NCI-H1694 treated with DMSO at 0.1 percent for 48 hours (cell line): Measurements from ENCODE around the gene TPK1.
"Not testable (repeated sequence)": the region's sequence is repeated elsewhere in the genome, so short reads cannot be mapped to it uniquely, and the experiment has no call there.

Source experiments
- DNase-seq: peaks from one replicate; lab custom pipeline; 2025; lab: John Stamatoyannopoulos, UW

The TPK1 gene

DNA sequence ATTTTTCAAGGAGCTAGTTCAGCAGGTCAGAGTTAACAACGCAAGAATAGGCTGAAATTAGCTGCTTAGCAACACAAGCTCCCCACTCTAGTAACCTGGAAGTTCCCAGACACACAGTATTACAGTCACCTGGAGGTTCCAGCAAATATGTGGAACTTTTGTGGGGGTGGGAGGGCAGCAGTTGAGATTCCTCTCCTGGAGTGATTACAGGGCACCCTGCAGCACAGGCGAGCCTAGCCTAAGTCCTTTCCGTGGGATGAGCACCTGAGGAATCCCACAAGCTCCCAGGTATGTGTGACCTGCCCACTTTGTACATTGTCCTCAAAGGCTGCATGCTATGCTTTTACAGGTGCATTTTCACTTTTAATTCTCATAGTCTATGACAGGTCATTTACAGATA, 13.6 kb downstream of the TPK1 start:
- no peak for DNase-seq

DNA sequence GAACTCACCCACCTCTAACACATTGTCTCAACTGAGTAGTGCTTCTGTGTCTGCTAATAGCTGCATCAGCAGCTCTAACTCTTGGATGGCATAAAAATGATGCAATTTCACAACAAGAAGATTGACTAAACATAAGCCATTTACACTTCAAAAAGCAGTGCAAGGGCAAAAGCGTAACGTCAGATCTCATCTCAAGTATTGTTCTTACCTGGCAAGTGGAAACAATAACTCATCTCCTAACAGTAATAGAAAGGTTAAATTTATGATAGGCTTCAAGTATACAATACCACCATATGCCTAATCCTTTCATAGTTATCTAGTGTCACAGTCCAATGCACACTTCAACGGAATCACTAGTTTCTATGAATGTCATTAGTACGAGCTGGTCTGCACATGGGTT, 14.8 kb downstream of the TPK1 start:
- DNase-seq: peak; percentile 22

DNA sequence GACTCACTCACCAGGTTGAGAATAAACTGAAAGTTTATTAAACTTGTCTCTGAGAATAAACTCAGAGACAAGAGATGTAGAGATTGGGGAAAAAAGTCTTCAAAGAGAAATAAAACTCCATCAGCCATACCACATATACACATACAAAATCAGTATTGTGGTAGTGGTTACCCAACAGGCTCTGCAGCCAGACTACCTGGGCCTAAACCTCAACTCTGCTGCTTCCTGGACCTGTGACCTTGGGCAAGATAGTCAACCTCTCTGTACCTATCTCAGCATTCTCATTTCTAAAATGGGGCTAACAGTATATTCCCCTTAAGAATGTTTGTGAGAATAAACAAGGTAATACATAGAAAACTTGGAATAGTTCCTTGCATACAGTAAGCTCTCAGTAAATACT, 15.3 kb downstream of the TPK1 start:
- no peak for DNase-seq

DNA sequence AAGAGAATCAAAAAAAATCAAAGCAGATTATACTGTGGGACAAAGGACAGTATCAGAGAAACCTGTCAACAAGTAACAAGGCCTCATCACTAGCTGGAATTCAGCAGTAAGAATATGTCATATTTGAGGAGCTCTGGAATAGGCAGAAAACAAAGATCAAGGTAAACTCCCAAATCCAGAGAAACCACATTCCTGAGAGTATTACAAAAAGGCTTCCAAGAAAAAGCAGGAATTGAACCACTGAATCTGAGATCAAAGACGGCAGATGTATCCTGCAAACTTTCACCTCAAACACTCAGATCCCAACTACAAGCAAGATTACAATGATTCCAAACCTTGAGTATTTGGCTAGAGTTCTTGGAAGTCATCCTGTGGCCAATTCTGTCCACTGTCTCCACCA, 16.3 kb downstream of the TPK1 start:
- DNase-seq: no peak

DNA sequence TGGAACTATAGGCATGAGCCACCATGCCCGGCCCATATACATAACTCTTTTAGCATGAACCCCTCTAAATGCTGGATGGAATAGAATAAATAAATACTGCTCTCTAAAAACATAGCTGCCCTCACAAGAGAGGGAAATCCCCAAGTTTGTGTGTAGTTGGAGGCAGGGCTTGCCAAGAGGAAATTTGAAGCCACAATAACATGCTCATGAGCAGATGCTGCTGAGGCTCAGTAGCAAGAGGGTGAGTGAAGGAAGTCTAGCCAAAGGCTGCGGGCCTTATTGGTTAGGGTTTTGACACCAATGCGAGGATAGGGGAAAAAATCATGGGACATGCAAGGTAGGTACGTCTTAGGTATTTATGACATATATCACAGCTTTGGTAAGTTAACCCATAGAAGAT, 17.3 kb downstream of the TPK1 start:
- DNase-seq: no peak

DNA sequence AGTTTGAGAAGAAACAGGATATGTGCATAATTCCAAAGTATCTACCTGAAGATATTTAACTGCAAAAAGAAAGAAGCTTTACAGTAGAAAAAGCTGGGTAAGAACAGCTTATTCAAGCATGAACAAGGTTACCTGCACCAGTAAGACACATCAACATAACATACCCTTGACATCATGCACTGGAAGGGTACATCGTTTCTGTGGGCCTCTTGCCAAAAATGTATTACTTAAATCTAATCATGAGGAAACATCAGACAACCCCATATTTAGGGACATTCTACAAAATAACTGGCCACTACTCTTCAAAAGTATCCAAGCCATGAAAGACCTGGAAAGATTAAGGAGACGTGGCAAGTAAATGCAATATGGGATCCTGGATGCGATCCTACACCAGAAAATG, 18.9 kb downstream of the TPK1 start:
- no peak for DNase-seq

DNA sequence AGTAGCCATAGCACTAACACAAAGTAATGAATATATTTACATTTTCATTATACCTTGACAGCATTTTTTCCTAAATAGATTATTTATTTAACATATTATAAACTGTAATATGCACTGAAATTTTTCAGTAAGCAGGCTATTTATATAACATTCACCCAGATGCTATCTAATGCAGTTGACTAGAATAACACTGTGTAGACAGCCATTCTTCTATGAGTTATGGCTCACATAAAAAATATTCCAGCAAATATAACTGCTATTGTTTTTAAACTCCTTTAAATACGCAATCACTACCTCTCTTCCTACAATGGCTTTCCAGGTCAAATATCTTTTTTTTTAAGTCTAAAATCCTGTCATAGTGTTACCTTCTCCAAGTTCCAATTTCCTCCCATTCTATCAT, 21.6 kb downstream of the TPK1 start:
- no peak for DNase-seq

DNA sequence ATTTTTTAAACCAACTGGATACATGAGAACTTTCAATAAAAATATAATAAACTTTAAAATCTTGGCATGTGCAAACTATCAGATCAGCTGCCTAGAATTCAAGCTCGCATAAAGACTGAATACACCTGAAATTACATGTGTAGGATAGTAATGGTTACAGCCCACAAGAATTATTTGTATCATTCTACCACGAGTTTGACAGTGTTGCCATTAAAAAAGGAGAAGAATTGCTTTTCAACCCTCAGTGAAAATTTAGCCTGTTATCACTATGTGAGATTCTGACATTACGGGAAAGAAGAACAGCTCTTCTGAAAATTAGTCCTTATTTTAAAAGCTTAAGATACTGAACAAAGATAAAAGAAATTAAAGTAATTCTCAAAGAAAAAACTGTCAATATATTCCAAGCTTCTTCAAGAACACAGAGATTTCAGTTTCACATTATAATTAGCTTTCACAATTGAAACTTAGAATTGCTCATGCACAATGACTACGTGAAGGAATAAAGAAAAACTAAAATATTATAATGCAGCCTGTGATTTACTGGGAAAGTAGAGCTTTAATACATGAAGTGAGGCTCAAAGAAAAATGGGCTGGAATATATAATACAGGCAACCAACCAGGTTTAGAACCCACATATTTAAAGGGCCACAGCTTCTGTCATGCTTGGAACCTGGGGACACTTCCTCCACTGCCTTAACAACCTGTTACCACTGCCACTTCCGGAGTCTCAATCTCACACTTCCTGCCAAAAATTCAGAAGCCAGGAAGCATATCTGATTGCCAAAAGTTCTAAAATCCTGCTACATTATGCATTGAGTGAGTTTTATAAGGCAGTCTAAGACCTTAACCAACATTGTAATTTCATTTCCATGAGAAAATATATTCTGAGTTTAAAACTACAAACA, 23.2 kb downstream of the TPK1 start:
- DNase-seq: no peak

DNA sequence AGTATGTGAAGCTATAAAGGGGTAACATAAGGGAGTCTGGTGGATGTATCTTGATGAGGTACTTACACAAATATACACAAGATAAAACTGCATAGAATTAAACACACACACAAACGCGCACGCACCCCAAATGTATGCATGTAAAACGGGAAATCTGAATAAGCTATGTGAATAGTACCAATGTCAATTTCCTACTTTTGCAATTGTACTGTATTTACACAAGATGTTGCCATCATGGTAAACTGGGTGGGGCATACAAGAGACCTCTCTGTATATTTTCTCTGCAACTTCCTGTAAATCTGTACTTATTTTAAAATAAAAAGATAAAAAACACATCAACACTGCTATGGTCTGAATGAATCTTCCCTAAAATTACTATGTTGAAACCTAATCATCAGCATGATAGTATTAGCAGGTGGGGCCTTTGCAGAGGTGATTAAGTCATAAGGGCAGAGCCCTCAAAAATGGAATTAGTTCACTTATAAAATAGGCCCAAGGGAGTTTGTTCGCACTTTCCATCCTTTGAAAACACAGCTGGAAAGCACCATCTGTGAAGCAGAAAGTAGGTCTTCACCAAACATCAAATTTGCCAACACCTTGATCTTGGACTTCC, 30.1 kb downstream of the TPK1 start:
- no peak for DNase-seq

DNA sequence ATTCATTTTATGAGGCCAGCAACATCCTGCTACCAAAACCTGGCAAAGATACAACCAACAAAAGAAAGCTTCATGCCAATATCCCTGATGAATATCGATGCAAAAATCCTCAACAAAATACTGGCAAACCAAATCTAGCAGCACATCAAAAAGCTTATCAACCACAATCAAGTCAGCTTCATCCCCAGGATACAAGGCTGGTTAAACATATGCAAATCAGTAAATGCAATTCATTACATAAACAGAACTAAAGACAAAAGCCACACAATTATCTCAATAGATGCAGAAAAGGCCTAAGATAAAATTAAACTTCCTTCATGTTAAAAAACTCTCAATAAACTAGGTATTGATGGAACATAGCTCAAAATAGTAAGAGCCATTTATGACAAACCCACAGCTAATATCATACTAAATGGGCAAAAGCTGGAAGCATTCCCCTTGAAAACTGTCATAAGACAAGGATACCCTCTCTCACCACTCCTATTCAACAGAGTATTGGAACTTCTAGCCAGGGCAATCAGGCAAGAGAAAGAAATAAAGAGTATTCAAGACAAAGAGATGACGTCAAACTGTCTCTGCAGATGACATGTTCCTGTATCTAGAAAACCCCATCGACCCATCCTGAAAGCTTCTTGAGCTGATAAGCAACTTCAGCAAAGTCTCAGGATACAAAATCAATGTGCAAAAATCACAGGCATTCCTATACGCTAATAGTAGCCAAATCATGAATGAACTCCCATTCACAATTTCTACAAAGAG, 35.0 kb downstream of the TPK1 start:
- not testable (repeated sequence) for DNase-seq

DNA sequence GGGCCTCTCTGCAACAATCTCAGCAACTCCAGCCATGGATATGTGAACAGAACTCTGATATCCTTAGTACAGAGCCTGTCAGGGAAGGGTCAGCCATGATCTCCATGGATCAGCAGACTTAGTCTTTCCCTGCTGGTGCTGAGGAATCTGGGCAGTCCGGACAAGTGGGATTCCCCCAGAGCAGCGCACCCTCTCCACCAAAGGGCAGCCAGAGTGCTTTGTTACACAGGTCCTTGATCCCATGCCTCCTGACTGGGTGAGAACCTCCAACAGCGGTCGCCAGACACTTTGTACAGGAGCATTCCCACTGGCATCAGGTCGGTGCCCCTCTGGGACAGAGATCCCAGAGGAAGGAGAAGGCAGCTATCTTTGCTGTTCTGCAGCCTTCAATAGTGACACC, 38.9 kb downstream of the TPK1 start:
- no peak for DNase-seq

DNA sequence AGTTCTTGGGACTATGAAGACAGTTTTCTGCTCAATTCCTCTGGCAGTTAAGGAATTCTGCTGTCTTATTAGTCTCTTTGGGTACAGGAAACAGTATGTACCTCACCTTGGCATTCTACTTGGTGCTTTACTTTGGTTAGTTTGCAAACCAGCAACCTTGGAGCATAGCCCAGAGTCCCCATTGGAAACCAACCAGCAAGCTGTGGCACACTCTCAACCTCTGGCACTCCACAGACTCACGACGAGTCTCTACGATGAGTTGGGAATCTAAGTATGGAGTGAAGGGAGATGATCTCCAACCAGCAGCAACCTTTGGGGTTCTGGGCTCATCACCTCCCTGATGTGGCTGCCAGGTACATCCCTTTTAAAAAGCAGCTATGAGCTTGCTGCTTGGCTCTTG, 43.8 kb downstream of the TPK1 start:
- no peak for DNase-seq

DNA sequence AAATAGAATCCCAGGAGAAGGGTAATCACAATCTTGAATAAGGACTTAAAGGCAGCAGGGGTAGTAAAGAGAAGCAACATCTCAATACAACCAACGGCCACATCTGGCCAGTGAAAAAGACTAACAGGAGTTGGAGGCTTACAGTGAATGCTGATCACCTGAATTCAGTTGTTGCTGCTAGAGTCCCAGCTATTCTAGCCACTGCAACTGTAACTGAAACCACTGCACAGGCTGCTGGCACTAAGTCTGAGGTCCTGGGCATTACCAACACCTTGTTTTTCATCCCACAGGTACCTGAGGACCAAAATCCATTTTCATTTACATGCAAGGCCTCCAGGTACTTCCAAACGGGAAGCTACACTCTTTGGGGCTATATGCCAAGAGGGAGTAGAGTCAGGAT, 44.4 kb downstream of the TPK1 start:
- no peak for DNase-seq

DNA sequence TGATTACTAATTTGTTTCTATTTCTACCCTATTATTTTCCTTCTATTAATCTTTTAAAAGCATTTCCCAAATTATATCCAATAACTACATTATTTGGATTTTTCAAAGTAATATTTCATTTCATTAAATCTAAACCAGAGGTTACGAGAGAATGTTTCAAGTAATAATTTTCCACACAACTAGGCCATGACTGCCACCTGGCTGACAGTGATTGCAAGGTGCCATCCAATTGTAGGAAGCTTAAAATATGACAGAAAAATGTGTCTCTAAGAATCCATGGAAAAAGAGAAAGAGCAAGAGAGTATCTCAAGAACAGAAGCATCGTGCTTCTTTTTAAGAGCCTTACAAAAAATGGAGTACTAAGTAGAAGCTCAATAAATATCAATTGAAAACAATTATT, 48.7 kb downstream of the TPK1 start:
- DNase-seq: peak; percentile 16

DNA sequence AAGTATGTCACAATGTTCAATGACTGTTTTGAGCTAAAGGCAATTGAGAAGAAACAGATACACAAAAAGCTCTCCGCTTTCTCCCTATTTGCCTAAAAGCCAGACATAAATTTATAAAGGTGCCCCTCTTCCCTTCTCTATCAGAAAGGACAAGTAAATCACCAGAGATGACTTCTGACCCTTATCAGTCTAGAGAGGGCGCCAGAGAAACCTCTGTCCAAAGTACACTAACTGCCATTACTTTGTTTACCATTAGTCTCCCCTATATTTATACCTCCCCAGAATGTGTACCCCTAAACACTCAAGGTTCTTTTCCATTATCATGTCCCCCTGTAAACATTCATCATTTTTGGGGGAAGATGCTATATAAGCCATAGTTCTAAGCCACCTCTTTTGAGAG, 49.3 kb downstream of the TPK1 start:
- no peak for DNase-seq

DNA sequence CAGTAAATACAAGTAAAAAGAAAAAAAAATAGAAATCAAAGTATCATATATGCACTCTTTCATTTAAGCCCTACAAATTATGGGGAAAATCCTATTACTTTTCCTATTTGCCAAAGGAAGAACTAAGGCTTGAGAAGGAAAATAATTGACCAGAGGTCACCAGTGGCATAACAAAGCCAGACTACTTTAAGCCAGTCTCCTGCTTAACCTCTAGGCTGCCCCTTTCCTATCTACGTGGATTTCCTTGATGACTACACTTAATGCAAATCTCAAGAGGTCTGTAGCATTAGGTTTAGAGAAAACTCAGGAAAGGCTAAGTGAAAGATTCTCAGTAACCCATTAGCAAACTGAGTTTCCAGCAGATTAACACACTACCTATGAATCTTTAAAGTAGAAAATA, 49.8 kb downstream of the TPK1 start:
- DNase-seq: no peak

DNA sequence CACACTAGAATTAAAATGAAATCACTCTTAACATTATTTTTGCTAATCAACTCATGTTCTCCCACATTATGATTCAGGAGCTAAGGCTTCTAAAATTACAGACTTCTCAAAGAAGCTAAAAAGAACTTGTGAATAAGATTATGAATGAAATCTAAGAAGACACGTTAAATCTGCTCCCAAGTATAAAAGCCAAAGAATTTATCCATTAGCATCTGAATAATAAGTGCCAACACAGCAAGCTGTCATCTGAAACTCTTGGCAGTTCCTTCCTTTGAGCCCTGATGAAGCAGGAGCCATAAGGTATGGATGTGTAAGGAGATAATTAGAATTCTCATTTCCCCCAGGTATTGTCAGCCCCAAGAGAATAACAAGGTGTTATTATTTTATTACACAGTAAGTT, 50.3 kb downstream of the TPK1 start:
- DNase-seq: no peak

DNA sequence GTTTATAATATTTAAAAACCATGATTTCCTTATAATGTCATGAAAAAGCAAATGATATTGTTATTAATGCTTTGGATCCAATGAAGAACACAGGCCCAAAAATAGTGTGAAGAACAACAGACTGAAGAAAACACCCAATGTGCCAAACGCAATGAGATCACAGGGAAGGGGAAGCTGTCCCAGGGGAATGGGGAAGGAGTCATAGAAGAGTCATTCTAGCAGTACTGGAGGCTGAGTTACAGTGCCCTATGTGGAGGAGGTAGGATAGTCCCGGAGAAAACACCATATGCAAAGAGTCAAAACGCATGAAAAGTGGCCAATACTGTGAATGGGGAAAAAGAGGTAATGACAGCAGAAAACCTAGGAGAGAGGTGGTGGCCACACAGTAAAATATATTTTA, 50.9 kb downstream of the TPK1 start:
- DNase-seq: no peak

DNA sequence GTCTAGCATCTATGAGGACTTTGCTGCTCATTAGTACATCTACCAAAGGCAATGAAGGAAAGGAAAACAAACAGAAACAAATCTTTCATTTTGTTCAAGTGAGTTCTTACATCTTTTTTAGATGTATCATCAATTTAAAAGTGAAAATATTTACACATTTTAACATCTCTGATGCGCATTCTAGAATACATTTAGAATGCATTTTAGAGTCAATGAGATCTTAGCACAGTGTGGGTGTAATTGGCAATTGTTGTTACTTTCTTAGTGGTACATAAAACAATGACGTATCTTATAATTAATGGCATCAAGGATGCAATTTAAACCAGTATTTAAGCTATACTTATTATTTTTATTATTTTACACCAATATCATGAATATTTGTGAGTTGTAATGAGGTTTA, 51.4 kb downstream of the TPK1 start:
- no peak for DNase-seq

DNA sequence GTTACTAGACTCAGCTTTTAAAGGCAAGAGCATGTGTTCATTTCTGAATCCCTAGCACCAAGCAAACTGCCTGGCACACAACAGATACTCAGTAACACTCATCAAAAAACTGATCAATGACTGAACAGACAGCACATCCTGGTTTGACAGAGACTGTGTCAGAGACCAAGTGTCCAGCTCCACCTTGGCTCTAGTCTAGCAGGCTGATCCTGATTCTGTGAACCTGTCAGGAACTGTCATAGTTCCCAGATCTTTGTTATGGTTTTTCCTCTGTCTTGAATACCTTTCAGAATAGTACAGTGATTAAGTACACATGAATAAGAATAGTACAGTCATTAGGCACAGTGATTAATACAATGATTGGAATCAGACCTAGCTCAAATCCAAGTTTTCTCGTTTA, 53.0 kb downstream of the TPK1 start:
- no peak for DNase-seq

DNA sequence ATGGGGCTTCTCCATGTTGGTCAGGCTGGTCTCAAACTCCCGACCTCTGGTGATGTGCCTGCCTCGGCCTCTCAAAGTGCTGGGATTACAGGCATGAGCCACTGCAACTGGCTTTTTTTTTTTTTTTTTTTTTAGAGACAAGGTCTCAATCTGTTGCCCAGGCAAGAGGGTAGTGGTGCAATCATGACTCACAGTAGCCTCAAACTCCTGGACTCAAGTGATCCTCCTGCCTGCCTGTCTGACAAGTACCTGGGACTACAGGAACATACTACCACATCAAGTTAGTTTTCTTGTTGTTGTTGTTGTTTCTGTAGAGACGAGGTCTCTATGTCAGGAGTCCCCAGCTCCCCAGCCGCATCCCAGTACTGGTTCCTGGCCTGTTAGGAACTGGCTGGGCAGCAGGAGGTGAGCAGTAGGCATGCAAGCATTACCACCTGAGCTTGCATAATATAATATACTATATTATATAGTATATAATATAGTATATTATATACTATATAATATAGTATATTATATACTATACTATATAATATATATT, 55.7 kb downstream of the TPK1 start:
- DNase-seq: no peak

DNA sequence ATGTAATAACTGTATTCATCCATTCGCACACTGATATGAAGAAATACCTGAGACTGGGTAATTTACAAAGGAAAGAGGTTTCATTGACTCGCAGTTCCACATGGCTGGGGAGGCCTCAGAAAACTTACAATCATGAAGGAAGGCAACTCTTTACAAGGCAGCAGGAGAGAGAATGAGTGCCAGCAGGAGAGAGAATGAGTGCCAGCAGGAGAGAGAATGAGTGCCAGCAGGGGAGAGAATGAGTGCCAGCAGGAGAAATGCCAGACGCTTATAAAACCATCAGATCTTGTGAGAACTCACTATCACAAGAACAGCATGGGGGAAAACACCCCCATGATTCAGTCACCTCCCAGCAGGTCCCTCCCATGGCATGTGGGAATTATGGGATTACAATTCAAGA, 58.0 kb downstream of the TPK1 start:
- DNase-seq: not testable (repeated sequence)
